Suppressor macrophage treated with lipopolysaccharide for 1 hour (primary cell): Measurements from ENCODE around the gene YJU2.
"Not testable (repeated sequence)": the region's sequence is repeated elsewhere in the genome, so short reads cannot be mapped to it uniquely, and the experiment has no call there.

ENCODE experiments used
- DNase-seq, 3 donors: peaks; one replicate each; pipeline ENCODE4 v3.0.0-alpha.2; 2020 to 2022

YJU2 gene

DNA sequence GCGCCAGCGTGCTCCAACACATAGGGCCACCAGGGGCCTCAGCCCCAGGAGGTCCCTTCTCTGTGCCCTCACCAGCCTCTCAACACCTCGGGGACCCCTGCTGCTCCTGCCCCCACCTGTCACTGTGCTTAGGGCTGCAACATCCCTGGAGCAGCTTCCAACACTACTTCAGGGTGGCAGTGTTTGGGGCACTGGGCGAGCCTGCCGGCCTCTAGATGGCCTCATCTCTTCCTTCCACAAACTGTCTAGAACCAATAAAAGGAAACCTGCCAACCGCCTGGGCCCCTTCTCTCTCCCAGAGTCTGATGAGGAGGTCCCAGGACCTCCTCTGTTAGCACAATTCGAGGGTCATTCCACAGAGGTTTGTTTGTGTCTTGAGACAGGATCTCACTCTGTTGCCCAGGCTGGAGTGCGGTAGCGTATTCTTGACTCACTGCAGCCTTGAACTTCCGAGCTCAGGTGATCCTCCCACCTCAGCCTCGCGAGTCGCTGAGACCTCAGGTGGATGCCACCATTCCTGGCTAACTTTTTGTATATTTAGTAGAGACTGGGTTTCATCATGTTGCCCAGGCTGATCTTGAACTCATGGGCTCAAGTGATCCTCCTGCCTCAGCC, 22.0 kb downstream of the YJU2 start:
- no peak for DNase-seq

DNA sequence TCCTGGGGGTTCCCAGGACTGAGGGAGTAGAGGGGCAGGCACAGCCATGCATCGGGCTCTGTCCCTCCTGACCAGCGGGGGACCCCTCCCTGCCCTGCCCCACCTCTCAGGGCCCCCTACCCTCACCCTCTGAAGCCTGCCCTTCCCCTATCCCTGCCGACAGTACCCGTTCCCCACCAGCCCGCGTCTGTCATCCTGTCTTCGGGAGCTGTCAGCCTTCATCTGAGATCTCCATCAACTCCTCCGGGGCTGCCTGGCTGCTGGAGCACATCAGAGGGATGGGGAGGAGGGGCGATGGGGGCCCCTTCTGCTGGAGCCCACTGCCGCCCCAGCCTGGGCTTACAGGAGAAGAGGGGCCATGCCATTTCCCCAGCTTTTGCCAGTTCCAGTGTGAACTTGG, 26.0 kb downstream of the YJU2 start:
- no peak for DNase-seq

DNA sequence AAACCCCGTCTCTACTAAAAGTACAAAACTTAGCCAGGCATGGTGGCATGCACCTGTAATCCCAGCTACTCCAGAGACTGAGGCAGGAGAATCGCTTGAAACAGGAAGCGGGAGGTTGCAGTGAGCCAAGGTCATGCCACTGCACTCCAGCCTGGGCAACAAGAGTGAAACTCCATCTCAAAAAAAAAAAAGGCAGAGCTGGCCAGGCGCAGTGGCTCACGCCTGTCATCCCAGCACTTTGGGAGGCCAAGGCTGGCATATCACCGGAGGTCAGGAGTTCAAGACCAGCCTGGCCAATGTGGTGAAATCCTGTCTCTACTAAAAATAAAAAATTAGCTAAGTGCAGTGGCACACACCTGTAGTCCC, 27.4 kb downstream of the YJU2 start:
- DNase-seq = not testable (repeated sequence)

DNA sequence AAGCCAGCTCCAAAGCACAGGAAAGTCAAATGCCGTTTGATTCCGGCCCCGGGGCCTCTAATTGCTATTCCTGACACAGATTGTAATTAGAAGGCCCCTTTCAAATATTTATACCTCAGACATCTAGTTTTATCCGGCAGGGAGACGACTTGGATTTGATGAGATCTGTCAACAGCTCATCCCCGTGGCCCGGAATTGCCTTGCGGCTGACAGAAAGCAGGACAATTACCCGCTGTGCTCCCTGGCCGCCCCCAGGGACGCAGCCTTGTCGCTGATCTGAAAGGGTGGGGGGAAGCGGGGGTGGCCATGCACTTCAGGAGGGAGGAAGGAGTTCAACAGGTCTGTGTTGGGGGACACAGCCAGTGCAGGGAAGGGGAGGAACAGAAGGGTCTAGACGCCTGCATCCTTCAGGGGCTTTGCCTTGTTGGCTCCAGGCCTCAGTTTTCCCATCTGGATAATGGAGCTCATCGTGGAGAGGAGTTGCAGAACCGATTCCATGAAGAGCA, 30.4 kb downstream of the YJU2 start:
- no peak for DNase-seq

DNA sequence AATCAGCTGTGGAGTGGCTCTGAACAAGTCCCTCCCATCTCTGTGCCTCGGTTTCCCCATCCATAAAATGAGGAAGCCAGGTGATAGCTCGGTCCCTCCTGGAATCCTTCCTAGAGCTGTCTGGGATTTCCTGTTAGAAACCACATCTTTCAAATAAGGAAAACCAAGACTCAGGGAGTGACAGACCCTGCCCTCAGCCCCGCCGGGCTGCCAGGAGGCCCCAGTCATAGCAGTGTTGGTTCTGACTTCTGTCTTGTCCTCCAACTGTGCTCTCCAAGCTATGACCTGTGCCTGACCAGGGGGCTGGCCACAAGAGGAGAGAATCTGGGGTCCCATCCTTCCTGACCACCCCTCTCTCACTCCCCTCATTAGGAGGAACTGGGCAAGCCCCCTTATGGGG, 31.1 kb downstream of the YJU2 start:
- DNase-seq = peak in 1 of 3 donors; percentile 16

DNA sequence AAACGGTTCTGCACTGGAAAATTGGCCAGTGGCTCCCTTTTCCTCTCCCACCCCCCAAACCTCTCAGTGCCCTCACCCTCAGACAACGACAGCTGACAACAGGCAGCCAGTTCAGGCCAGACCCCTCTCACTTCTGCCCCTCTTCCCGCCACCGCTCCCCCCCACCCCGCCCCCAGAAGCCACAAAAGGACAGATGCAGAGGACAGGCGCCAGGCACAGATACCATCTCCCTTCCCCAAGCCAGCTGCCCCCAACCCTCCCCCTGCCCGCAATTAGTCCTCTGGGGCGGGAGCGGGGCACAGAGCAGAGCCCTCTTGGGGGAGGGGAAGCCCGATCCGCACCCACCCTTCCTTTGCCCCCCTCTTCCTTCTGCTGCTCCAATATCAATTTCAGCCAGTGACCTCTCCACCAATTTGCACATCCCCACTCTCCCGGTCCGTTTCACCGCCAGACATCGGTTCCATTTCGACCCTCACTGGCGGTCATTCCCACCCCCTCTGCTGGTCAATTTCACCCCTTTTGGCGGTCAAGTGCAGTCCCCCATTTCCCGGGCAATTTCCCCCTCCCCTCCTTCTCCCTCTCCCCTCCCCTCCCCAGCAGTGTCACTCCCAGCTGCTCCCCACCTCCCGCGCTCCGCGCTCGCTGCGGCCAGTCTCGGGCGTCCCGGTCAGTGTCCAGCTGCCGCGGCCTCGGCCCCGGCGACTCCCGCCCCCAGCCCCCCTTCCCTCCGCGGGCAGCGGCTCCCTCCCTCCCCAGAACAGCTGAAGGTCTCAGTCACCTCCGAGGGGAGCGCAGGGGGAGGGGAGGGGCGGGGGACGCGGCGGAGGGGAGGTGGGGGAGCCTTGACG, 31.8 kb downstream of the YJU2 start, which contains the start of gene SHD:
SHD (plus strand) TSS at position 848 of the 848 bp plus-strand sequence. CDS start 798 bp downstream, outside the sequence.
- peak in 1 of 3 donors; percentile 14 for DNase-seq

DNA sequence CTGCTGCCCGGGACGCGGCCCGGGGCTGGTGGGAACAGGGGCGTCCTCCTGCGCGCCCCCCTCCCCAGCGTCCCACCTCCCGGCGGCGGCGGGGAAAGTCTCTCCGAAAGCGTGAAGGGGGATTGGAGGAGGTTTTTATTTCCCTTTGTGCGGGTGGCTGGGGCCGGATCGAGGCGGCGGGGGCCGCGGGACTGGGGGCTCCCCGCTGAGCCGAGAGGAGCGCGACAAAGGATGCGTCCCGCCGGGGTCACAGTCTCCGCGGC, 32.3 kb downstream of the YJU2 start:
- DNase-seq = no peak

DNA sequence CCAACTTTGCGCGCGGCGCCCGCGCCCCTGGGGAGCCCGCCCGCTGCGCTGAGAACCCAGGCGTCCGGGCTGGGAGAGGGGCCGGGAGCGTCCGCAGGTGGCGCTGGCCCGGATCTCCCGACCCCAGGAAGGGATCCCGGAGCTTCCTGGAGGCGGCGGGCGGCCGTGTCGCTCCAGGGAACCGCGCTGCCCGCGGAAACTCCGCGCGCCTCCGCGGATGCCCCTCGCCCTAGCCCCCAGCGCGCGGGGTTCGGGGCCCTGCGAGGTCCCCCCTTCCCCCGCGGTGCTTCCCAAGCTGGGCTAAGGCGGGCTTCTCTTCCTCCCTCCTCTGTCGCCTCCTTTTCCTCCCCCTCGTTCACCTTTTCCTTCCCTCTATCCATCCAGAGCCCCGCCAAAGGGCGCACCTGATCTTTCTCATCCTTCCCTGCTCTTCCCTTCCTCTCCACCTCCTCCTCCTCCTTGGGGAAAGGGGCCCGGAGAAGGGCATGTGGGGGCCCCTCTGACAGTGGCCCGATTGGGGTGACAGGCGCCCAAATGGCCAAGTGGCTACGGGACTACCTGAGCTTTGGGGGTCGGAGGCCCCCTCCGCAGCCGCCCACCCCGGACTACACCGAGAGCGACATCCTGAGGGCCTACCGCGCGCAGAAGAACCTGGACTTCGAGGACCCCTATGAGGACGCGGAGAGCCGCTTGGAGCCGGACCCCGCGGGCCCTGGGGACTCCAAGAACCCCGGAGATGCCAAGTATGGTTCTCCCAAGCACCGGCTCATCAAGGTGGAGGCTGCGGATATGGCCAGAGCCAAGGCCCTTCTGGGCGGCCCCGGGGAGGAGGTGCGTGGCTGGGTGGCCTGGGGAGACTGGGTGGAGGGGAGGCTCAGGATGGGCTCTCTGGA, 32.9 kb downstream of the YJU2 start:
- DNase-seq = peak in 1 of 3 donors; percentile 15

DNA sequence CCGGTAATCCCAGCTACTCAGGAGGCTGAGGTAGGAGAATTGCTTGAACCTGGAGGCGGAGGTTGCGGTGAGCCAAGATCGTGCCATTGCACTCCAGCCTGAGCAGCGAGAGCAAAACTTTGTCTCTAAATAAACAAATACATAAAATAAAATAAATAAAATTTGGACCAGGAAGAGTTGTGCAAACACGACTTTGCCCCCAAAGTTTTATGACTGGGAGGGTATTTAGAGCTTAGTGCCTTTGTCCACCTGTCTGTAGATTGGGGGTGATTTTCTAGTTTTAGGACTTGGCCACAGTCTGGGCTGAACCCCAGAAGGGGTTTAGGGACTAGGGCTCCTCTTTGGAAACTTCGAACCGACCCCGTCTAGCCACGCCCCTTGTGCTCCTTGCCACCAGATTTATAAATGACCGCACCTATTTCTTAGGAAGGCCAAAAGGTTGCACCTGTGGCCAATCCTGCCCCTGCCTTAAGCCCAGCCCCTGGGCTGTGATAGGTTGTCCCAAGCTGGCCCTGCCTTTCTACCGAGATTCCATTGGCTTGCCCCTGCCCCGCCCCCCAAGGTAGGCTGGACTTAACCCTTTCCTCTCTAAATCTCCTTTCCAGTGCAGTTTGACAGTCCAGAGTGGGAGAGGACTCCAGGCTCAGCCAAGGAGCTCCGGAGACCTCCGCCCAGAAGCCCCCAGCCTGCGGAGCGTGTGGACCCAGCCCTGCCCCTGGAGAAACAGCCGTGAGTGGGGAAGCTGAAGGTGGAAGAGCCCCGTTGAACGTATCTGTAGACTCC, 37.5 kb downstream of the YJU2 start:
- DNase-seq = peak; percentile 15 to 34 (median 21)

DNA sequence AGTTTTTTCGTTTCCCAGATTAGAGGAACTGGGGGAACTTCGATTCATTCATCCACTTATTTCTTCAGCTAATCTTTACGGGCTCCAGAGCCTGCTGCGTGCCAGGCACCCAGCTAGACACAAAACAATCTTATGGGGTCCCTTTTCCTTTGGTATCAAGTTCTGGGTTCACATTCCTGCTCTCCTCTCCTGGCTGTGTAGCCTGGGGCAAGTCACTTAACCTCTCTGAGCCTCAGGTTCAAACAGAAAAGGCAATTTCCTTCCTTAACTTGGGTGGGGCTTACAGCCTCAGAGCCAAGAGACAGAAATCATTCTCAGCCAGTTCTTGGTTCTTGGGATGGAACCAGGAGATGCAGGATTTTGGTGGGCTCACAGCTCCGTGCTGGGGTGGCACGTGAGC, 38.1 kb downstream of the YJU2 start:
- peak in 1 of 3 donors; percentile 15 for DNase-seq

DNA sequence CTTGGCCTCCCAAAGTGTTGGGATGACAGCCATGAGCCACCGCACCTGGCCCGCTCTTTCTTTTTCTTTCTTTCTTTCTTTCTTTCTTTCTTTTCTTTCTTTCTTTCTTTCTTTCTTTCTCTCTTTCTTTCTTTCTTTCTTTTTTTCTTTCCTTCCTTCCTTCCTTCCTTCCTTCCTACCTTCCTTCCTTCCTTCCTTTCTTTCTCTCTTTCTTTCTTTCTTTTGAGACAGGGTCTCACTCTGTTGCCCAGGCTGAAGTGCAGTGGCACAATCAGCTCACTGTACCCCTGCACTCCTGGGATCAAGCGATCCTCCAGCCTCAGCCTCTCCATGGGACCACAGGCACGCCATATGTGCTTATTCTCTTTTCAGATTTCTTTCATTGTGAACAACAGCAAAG, 39.3 kb downstream of the YJU2 start:
- not testable (repeated sequence) for DNase-seq

DNA sequence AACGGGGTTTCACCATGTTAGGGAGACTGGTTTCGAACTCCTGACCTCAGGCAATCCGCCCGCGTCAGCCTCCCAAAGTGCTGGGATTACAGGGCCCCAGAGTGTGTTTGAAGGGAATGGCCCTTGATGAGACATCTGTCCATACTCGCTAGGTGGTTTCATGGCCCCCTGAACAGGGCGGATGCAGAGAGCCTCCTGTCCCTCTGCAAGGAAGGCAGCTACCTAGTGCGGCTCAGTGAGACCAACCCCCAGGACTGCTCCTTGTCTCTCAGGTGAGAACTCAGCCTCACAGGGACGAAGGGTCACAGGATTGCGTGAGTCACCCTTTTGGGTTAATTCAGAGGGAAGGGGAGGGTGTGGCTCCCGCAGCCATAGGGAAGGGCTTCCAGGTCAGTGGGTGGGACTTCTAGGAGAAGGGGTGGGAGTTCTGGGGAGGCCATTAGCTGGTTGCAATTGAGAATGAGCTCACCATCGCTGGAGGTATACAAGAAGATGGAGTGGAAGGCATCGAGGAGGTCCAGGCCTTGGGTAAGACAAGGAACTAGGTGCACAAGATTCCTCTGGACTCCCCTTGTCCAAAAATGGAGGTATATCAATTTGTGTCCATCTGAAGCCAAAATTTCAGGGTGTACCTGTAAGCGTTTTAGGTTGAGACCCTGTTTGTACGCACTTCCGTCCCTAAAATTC, 41.4 kb downstream of the YJU2 start:
- no peak for DNase-seq

DNA sequence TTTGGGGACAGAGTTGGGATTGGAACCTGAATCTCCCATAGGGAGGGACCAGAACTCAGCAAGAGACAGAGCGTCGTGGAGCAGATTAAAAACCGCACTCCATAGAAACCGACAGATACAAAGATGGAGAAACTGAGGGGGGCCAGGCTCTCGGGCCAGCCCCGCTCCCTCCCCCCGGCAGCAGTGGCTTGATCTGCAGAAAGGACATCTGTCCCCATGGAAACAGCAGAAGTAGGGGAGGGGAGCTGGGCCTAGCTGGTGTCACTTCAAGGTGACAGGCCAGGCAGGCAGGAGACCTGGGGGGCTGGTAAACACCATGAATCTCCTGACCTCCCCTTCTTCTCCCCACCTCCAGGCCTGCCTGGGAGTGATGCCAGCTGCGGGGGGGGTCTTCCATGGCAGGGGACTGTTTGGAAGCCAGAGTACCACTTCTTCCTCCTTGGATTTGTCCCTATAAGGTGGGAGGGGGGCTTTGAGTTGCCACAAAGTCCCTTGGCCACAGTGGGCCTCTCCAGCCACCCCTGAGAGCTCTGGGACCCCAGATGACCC, 44.4 kb downstream of the YJU2 start:
- no peak for DNase-seq

DNA sequence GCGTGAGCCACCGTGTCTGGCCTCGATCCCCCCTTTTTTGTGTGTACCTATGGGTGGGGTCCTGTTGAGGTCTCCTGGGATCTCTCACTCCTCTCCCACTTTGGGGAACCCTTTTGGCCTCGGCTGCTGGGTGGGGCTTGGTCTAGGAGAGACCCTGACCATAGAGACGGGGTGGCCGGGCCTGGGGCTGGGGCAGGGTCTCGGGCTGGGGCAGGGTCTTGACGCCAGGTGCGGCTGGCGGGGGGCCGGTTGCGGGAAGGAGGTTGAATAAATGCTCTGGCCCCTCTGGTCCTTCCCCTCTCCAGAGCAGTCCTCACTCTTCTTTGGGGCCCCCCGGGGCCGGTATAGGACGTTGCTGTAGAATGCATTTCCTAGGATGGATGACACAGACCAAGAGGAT, 45.6 kb downstream of the YJU2 start:
- no peak for DNase-seq

DNA sequence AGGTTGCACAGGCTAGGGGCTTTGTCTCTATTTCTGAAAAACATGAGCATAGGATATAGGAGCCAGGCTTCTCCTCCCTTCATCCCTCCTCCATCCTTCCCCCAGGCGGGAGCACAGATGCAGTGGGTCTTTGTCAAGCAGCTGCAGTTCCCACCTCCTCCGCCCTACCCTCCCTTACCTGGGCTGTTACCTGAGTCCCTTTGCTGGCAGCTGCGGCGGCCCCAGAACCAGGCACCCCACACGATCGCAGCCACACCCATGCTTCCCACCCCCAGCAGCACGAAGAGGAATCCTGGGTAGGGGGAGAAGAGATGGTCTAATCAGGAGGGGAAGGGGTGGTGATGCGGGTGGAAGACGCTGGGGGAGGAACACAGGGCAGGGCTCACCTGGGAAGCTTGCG, 47.5 kb downstream of the YJU2 start:
- DNase-seq = no peak

DNA sequence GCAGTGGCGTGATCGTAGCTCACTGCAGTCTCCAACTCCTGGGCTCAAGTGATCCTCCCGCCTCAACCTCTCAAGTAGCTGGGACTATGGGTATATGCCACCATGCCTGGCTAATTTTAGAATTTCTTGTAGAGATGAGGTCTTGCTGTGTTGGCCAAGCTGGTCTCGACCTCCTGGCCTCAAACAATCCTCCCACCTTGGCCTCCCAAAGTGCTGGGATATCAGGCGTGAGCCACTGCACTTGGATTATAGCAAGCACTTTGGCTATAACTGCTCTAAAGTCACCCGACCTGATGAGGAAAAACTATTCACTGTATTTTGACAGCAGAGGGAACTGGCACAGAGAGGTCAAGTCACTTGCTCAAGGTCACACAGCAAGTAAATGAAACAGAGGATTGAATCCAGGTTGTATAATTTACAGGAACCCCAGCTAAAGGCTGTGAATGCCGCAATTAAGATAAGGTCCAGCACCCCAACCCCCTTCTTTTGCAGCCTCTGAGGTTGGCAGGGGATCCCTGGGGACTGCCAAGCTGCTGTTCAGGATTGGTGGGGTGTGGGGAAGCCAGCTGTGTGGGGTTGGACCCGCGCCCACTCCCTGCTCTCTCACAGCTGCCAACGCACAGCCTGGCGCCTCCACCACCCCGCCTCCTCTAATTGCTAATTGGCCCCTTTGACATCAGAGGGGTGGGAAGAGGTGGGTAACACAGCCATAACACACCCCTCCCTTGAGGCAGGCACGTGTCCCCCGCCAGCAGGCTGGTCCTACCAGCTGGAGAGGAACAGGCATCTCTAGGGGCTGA, 49.3 kb downstream of the YJU2 start:
- no peak for DNase-seq

DNA sequence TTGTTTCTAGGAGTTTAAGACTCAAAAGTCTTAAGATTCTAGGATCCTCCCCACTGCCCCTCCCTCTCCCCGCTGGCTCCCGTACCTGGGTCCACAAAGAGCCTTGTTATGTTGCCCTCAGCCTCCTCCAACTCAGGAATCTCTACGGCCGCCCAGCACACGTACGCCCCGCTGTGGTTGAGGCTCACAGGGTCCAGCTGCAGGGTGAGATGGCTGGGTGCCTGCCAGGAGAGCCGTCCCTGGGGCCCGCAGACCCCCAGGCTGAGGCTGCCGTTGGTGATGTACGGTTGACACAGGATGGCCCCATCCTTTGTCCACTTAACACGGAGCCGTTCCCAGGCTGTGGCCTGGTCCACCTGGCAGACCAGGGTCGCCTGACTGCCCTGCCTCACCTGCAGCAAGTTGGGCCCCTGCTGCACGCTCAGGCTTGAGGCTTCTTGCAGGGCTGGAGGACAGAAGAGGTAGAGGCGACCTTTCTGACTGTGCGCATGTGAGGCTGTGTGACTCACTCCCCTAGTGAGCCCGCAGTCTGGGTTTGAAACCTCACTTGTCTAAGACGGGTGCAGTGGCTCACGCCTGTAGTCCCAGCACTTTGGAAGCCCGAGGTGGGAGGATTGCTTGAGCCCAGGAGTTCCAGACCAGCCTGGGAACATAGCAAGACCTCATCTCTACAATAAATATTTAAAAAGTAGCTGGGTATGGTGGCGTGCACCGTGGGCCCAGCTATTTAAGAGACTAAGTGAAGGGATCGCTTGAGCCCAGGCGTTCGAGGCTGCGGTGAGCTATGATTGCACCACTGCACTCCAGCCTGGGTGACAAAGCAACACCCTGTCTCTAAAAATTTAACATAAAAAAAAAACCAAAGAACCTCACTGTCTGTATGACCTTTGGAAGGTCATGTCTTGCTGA, 51.3 kb downstream of the YJU2 start:
- DNase-seq = no peak

DNA sequence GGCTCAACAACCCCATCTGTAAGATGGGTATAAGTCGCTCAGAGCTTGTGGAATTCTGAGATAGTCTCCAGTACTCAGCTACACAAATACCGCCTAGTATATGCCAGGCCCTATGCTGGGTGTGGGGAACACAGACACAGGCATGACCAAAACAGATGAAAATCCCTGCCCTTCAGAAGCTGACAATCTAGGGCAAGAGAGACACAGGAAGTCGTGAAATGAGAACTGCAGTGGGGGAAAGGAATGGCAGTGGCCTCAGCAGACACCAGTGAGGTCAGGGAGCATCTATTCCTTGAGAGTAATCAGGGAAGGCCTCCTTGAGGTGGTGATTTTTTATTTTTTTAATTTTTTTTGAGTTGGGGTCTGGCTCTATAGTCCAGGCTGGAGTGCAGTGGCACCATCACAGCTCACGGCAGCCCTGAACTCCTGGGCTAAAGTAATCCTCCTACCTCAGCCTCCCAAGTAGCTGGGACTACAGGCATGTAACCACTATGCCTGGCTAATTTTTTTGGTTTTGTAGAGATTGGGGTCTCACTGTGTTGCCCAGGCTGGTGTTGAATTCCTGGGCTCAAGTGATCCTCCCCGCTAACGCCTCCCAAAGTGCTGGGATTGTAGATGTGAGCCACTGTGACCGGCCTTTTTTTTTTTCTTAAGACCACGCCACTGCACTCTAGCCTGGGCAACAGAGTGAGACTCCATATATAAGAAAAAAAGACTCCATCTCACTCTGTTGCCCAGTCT, 52.1 kb downstream of the YJU2 start:
- DNase-seq = no peak

DNA sequence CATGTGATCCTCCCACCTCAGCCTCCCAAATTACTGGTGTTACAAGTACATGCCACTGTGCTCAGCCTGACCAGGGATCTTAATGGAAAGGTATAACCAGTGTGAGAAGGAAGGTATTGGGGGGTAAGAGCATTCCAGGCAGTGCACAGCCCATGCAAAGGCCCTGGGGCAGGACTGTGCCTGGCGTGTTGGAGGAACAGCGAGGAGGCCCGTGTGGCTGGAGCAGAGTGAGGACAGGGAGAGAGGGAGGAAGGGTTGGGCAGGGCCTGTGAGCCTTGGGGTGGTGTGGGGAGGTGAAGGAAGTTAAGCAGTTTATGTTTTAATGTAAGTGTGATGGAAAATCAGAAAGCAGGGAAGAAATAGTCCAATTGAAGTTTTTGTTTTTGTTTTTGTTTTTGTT, 53.7 kb downstream of the YJU2 start:
- DNase-seq = no peak
